Fibroblast of the conjunctiva (primary cell): Measurements from ENCODE around the gene LIN28B.

Experiments used
- DNase-seq: peaks from one replicate; pipeline ENCODE4 v3.0.0-alpha.2; 2010; ENCODE audit warnings: low read depth

Gene LIN28B

DNA sequence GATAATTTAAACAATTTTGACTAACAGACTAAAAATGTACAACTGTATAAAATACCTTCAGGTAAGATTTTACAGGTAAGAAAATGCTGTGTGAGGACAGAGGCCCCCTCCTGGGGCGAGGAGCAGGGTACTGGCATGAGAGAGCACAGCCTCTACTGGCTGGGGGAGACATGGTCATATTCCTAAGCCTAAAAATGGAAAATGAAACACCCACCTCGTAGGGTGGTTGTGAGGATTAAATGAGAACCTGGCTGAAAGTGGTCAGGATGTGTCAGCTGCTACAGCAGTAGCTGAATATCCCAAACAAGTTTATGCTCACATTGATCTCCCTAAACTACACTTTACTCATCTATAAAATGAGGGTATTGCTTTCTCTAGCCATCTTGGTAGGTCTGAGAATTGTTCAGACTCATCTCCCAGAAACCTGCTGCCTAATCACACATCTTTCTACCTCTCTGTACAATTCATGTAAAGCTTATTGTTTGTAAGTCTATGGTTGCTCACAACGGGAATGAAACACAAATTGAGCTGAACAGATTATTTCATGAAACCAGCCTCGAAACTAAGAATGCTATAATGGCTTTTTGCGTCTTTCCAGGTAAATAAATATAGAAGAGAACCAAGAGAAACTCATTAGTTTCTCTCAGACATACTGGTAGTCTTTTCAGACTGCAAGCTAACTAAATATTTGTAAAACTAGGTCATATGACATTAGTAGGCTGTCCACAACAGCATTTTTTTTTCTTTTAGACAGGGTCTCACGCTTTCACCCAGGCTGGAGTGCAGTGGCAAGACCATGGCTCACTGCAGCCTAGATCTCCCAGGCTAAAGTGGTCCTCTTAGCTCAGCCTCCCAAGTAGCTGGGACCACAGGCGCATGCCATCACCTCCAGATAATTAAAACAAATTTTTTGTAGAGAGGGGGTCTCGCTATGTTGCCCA lies 153.3 kb downstream of the LIN28B start:
- no peak for DNase-seq

DNA sequence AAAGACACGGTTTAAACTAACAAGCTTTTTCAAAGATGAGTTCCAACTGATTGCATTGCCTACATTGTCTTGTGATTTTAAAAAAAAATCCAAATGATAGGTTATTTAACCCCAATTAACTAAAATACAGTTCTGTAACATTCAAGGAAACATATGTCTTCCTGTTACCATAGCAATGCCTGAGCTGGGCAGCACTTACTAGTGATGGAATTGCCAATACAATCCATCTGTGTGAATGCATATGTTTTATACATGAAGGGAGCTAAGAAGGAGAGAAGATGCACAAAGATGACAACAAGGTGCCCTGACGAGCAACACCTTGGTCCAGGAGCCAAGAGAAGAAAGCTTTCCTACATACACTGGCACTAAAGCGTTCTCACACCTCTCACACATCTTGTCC lies 154.2 kb downstream of the LIN28B start:
- no peak for DNase-seq

DNA sequence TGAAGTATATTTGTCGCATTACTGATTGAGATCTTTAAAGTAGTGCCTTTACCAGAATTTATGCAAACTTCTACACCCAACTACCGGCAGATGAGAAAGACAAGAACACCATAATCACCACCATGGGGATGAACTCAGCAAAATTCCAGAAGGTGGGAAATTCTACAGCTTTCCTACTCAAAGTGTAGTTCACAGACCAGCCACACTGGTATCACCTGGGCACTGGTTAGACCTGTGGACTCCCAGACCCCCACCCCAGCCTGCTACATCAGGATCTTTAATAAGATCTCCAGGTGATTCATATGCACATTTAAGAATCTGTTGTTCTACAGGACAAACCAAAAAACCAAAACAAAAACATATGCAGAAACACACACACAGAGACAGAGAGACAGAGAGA lies 155.0 kb downstream of the LIN28B start:
- DNase-seq: no peak

DNA sequence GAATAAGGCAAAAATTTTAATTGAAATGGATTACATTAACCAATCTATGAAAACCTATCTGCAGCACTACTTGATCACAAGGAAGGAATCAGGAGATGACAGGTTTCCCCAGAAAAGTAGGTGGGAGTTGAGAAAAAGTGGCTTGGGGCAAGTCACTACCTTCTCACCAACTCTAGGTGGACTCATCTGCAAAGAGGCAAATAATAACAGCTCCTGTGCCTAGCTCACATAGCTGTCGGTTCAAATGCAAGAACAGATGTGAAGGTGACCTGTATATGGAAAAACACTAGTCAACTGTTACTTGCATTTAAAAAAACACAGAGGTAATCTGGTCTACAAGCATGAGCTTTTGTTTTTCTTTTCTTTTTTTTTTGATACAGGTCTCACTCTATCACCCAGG lies 155.7 kb downstream of the LIN28B start:
- no peak for DNase-seq

DNA sequence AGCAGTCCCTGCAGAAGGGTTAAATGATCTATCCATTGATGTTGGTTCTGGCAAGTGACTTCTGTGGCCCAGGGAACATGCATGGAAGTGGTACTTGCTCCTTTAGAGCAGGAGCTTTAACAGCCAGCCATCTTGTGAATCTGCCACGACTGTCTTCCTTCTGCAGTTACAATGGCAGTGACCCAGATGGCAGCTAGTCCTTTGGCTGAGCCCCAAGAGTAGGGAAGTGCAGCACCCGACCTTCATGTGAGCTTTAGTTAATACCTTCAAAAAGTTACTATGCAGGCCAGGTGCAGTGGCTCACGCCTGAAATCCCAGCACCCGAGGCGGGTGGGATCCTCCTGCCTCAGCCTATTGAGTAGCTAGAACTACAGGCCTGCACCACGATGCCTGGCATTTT lies 156.5 kb downstream of the LIN28B start:
- no peak for DNase-seq

DNA sequence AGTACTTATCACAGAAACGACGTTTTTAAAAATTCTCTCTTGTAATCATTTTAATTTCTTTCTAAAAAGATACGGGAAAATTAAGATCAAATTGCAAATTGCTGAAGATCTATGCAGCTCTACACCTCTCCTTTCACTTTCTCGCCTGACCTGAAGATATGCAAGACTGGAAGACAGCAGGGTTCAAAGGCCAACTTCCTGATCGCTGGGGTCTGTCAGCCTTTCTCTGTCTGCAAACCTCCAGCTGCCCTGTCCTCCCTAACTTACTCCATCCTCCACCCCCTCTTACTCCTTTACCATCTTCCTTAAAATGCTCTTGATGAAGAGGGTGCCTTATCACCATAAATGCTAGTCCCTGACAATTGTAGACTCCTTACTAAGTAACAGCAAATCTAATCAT lies 159.2 kb downstream of the LIN28B start:
- no peak for DNase-seq

DNA sequence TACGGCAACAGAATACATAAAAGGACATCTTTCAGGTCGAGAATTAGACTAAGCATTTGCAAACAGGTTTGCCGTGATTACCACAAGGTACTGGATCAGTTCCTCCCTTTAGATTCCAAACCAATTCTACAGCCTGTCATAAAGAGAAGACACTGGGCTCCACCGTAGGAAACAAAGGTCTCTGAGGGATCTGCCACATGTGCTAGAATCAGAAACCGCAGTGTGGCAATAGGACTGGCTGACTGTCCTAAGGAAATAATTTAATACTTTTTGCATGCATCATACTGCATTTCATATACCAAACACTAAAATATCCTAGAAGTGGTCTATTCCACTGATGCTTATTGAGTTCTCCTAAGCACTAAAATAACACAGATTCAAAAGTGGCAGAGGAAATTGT lies 163.7 kb downstream of the LIN28B start:
- no peak for DNase-seq

DNA sequence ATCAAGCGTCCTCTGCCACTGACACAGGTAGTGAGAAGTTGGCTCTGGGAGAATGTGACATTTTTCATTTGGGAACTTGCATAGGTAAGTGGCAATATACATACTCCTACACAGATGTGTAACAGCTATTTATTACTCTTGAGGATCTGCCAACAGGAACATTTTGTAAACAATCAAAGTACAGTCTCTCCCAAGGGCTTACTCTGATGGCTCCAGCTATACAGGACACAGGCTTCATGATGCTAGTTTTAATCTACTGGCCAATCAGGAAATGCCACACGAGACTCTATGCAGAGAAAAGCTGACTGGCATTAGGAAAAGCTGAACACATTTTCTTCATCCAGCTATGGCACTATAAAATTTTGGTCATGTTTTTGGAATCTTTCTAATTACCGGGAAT lies 165.1 kb downstream of the LIN28B start:
- no peak for DNase-seq

DNA sequence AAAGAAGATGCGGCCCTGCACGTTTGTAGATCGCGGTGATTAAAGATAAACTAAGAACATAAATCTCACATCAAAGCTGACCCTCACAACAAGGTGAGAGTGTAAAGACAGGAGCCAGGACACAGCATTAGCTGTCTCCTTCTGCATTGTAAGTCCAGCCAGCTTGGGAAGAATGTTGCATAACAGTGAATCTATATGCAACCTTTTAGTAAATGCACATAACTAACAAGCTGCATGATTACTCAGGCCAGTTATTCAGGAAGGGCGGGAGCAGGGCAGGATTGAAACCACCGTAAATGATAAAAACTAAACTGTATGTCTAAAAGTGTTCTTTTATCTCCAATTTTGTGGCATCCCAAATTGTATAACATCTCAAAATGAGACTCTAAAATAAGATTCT lies 165.8 kb downstream of the LIN28B start:
- DNase-seq: no peak
